Measurements from ENCODE around the gene NR1H4. TPM values are rescaled to one million over a fixed set of nuclear protein-coding genes. Genes with fewer than 3 reads are reported as not detected.

The NR1H4 gene
- total and polyA plus RNA-seq, 2 donors from 2014 or later, result 42.2 to 62.6 TPM

- no peaks in the 10 kb centered on the region for H3K4me1 ChIP-seq (ENCODE audit: control insufficient read depth in 2 of 3, insufficient read depth in 2 of 3, low read depth in 1 of 3, low read length in 3 of 3)
- intact Hi-C loops (cut with DNase I), result no loop called here
- TF ChIP-seq, protein P1, sequence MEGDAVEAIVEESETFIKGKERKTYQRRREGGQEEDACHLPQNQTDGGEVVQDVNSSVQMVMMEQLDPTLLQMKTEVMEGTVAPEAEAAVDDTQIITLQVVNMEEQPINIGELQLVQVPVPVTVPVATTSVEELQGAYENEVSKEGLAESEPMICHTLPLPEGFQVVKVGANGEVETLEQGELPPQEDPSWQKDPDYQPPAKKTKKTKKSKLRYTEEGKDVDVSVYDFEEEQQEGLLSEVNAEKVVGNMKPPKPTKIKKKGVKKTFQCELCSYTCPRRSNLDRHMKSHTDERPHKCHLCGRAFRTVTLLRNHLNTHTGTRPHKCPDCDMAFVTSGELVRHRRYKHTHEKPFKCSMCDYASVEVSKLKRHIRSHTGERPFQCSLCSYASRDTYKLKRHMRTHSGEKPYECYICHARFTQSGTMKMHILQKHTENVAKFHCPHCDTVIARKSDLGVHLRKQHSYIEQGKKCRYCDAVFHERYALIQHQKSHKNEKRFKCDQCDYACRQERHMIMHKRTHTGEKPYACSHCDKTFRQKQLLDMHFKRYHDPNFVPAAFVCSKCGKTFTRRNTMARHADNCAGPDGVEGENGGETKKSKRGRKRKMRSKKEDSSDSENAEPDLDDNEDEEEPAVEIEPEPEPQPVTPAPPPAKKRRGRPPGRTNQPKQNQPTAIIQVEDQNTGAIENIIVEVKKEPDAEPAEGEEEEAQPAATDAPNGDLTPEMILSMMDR (IDR thresholded peaks at IDR 0.05; ENCODE audit: borderline replicate concordance, extremely low read depth, insufficient read depth), result no peak
- FAIRE-seq (no peak), DNase-seq (no peak)
- no peak overlapping the region for H3K27ac ChIP-seq (ENCODE audit: low read depth in 2 of 2, low read length in 2 of 2)
- H3K27me3 ChIP-seq (ENCODE audit: control insufficient read depth, insufficient read depth, low read length), result no peaks in the 10 kb centered on the region
- no peak overlapping the region for H3K9ac ChIP-seq (ENCODE audit: low read length in 3 of 3)
- no peaks in the 10 kb centered on the region for H3K9me3 ChIP-seq (ENCODE audit: control insufficient read depth in 2 of 3, insufficient read depth in 1 of 3, low read length in 3 of 3)
- no peak overlapping the region for H3K4me3 ChIP-seq (ENCODE audit: low read length in 3 of 3)
- H3K36me3 ChIP-seq (ENCODE audit: control insufficient read depth in 2 of 3, insufficient read depth in 3 of 3, low read length in 3 of 3), result no peaks in the 10 kb centered on the region
Measured at GRCh38 chr12:100608776-100609175, 135.1 kb downstream of the NR1H4 start.

DNA sequence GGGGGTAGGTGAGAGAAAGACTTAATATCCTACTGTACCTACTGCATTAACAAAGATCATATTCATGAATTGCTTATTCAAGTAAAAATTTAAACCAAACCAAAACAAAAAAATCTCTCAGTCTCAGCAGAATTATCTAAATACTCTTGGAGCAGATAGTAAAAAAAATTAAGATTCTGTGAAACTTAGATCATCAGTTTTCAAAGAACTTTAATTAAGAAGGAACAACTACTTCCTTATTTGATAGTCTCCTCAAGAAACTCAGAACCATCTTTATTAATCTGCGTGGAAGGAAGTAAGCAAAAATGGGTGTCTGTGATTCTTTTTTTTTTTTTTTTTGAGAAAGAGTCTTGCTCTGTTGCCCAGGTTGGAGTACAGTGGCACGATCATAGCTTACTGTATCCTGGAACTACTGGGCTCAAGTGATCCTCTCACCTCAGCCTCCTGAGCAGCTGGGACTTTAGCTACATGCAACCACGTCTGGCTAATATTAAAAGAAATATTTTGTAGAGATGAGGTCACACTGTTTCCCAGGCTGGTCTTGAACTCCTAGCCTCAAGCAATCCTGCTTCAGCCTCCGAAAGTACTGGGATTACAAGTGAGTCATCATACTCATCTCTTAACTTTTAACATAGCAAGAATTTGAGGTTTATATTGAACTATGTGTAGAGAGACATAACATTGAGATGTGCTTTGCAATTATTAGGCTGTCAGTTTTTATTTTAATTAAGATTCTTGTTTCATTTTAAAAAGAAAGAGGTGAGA is 137.2 kb downstream of the NR1H4 start:
- Histone ChIP-seq H3K27ac (ENCODE audit: low read depth in 2 of 2, low read length in 2 of 2) (no peak overlapping the region), H3K4me1 (ENCODE audit: control insufficient read depth in 2 of 3, insufficient read depth in 2 of 3, low read depth in 1 of 3, low read length in 3 of 3) (no peaks in the 10 kb centered on the region), H3K9ac (ENCODE audit: low read length in 3 of 3) (no peak overlapping the region), H3K27me3 (ENCODE audit: control insufficient read depth, insufficient read depth, low read length) (no peaks in the 10 kb centered on the region), H3K36me3 (ENCODE audit: control insufficient read depth in 2 of 3, insufficient read depth in 3 of 3, low read length in 3 of 3) (no peaks in the 10 kb centered on the region), H3K9me3 (ENCODE audit: control insufficient read depth in 2 of 3, insufficient read depth in 1 of 3, low read length in 3 of 3) (no peaks in the 10 kb centered on the region), H3K4me3 (ENCODE audit: low read length in 3 of 3) (no peak overlapping the region)
- DNase-seq, result no peak
- no peak for FAIRE-seq
- TF ChIP-seq, protein P1 (IDR thresholded peaks at IDR 0.05; ENCODE audit: borderline replicate concordance, extremely low read depth, insufficient read depth), result no peak
- intact Hi-C loops (cut with DNase I), result no loop called here

DNA sequence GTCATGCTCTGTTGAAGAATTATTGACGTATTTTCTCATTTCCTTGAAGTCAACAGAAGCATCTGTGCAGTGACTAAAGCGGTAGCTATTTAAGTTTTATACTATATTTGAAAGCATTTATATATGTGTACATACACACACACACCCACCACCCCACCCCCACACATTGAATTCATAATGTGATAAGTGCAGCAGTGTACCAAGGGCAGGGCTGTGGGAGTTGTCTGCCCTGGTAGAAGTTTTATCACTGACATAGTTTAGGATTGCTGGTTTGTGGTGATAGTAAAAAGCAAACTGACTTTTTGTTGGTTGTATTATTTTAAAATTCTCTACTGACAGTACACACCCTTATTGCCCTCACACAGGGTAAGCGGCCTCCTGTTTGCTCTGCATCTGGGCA is 138.9 kb downstream of the NR1H4 start:
- intact Hi-C loops (cut with DNase I), result no loop called here
- DNase-seq, result no peak
- no peaks in the 10 kb centered on the region for H3K4me1 ChIP-seq (ENCODE audit: control insufficient read depth in 2 of 3, insufficient read depth in 2 of 3, low read depth in 1 of 3, low read length in 3 of 3)
- H3K9ac ChIP-seq (ENCODE audit: low read length in 3 of 3), result no peak overlapping the region
- TF ChIP-seq, protein P1 (IDR thresholded peaks at IDR 0.05; ENCODE audit: borderline replicate concordance, extremely low read depth, insufficient read depth), result no peak
- no peak overlapping the region for H3K27ac ChIP-seq (ENCODE audit: low read depth in 2 of 2, low read length in 2 of 2)
- no peak for FAIRE-seq
- no peaks in the 10 kb centered on the region for H3K9me3 ChIP-seq (ENCODE audit: control insufficient read depth in 2 of 3, insufficient read depth in 1 of 3, low read length in 3 of 3)
- no peaks in the 10 kb centered on the region for H3K27me3 ChIP-seq (ENCODE audit: control insufficient read depth, insufficient read depth, low read length)
- H3K36me3 ChIP-seq (ENCODE audit: control insufficient read depth in 2 of 3, insufficient read depth in 3 of 3, low read length in 3 of 3), result no peaks in the 10 kb centered on the region
- no peak overlapping the region for H3K4me3 ChIP-seq (ENCODE audit: low read length in 3 of 3)

Other genes starting within 250 kb of the NR1H4 start
- 1.4 TPM for gene DEPDC4, start 206.8 kb upstream of the NR1H4 start, total RNA-seq
- 1.1 TPM for gene DEPDC4, start 206.8 kb upstream of the NR1H4 start, polyA plus RNA-seq (ENCODE audit: insufficient read depth, low read depth, low replicate concordance)
- gene SCYL2, start 206.7 kb upstream of the NR1H4 start, total RNA-seq, result 41.7 TPM
- 10.3 TPM for gene SCYL2, start 206.7 kb upstream of the NR1H4 start, polyA plus RNA-seq (ENCODE audit: insufficient read depth, low read depth, low replicate concordance)
- gene SLC17A8, start 116.8 kb upstream of the NR1H4 start, total RNA-seq, result 0.16 TPM
- gene SLC17A8, start 116.8 kb upstream of the NR1H4 start, polyA plus RNA-seq (ENCODE audit: insufficient read depth, low read depth, low replicate concordance), result 0.09 TPM
- 12.6 TPM for gene GAS2L3, start 99.8 kb downstream of the NR1H4 start, total RNA-seq
- gene GAS2L3, start 99.8 kb downstream of the NR1H4 start, polyA plus RNA-seq (ENCODE audit: insufficient read depth, low read depth, low replicate concordance), result 1.7 TPM